ENCODE results near the gene OR9I1.

GRCh38 chr11:58125469-58125868 is at the start of gene OR9I1:
- TF ChIP-seq, protein P1, sequence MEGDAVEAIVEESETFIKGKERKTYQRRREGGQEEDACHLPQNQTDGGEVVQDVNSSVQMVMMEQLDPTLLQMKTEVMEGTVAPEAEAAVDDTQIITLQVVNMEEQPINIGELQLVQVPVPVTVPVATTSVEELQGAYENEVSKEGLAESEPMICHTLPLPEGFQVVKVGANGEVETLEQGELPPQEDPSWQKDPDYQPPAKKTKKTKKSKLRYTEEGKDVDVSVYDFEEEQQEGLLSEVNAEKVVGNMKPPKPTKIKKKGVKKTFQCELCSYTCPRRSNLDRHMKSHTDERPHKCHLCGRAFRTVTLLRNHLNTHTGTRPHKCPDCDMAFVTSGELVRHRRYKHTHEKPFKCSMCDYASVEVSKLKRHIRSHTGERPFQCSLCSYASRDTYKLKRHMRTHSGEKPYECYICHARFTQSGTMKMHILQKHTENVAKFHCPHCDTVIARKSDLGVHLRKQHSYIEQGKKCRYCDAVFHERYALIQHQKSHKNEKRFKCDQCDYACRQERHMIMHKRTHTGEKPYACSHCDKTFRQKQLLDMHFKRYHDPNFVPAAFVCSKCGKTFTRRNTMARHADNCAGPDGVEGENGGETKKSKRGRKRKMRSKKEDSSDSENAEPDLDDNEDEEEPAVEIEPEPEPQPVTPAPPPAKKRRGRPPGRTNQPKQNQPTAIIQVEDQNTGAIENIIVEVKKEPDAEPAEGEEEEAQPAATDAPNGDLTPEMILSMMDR (IDR thresholded peaks at IDR 0.05): no peak
- no peak for TF ChIP-seq POLR2A (IDR thresholded peaks at IDR 0.05)

All from heart left ventricle (tissue), 13 donors.